Suprapubic skin (tissue), 4 donors: ENCODE results near the gene DSPP. TPM values are rescaled to one million over a fixed set of nuclear protein-coding genes. Genes with fewer than 3 reads are reported as not detected.

Experiments used
- DNase-seq, 2 donors: peaks; one replicate each; pipeline ENCODE4 v3.0.0-alpha.2; 2019; ENCODE audit warnings: low spot score in 2 of 2
- H3K27ac ChIP-seq: fragments of 200-600 bp; sonication (generic); one replicate; pipeline ENCODE4 v1.5.1; 2019
- H3K27me3 ChIP-seq: fragments of 200-600 bp; sonication (generic); one replicate; pipeline ENCODE4 v1.5.1; 2019
- H3K36me3 ChIP-seq: fragments of 200-600 bp; sonication (generic); one replicate; pipeline ENCODE4 v1.5.1; 2019
- H3K4me1 ChIP-seq: fragments of 200-600 bp; sonication (generic); one replicate; pipeline ENCODE4 v1.5.1; 2019
- H3K4me3 ChIP-seq: fragments of 200-600 bp; sonication (generic); one replicate; pipeline ENCODE4 v1.5.1; 2019; ENCODE audit warnings: mild to moderate bottlenecking
- H3K9me3 ChIP-seq: fragments of 200-600 bp; sonication (generic); one replicate; pipeline ENCODE4 v1.5.1; 2019
- EP300 ChIP-seq: sonication (generic); formaldehyde crosslinking; IDR thresholded peaks from one replicate; pipeline ENCODE4 v1.6.1; 2017; ENCODE audit warnings: antibody characterized with exemption
- POLR2A ChIP-seq, 2 donors: fragments of 450-650 bp; IDR thresholded peaks; one replicate each; pipeline ENCODE4 v1.6.1; 2017; ENCODE audit warnings: antibody characterized with exemption in 2 of 2, mild to moderate bottlenecking in 2 of 2, moderate library complexity in 2 of 2
- POLR2AphosphoS5 ChIP-seq, 3 donors: sonication (generic); formaldehyde crosslinking; IDR thresholded peaks; one replicate each; pipeline ENCODE4 v1.6.1; 2017; ENCODE audit warnings: antibody characterized with exemption in 3 of 3
- WGBS: methylation state at CpG from one replicate; pipeline ENCODE4 v1.1.5; 2018; 5-methylcytosine and 5-hydroxymethylcytosine counted together
- total RNA-seq, 4 donors: library from RNA; depleted of rRNA; stranded (reverse); fragments of >200 nt; gene quantifications; one replicate each; pipeline ENCODE4 v1.1.0, GENCODE V29; 2016
- TF ChIP-seq, protein P1 (sequence below), 2 donors: fragments of 200-600 bp in 1 of 2; fragments of 450-650 bp in 1 of 2; sonication (generic) in 1 of 2; IDR thresholded peaks; one replicate each; pipeline ENCODE4 v1.5.1; 2016 to 2019; ENCODE audit warnings: antibody characterized with exemption in 2 of 2, mild to moderate bottlenecking in 1 of 2, moderate library complexity in 1 of 2

DSPP gene
- total RNA-seq, 4 donors from 2014 or later: not detected

DNA sequence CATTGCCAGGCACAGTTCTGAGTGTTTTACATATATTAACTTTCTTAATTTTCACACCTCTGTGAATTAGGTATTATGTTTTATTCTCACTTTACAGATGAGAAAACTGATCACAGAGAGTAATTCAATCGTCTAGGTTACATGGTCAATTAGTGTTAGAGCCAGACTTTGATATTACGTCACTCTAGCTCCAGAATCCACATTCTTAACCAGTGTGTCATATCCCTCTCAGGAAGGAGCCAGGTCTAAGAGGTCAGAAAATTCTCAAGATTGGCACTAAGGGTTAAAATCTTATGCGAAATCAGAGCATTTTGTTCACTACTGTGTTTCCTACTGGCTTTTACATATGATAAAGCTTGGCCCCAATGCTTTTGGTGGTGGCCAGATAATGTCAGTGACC is 49.2 kb downstream of the DSPP start:
- H3K9me3 ChIP-seq: no peaks in the 10 kb centered on the region
- DNase-seq: no peak
- no peak overlapping the region for H3K4me3 ChIP-seq
- TF ChIP-seq POLR2A (IDR thresholded peaks at IDR 0.05) (no peak), EP300 (no peak), POLR2AphosphoS5 (IDR thresholded peaks at IDR 0.05) (no peak)
- TF ChIP-seq, protein P1, sequence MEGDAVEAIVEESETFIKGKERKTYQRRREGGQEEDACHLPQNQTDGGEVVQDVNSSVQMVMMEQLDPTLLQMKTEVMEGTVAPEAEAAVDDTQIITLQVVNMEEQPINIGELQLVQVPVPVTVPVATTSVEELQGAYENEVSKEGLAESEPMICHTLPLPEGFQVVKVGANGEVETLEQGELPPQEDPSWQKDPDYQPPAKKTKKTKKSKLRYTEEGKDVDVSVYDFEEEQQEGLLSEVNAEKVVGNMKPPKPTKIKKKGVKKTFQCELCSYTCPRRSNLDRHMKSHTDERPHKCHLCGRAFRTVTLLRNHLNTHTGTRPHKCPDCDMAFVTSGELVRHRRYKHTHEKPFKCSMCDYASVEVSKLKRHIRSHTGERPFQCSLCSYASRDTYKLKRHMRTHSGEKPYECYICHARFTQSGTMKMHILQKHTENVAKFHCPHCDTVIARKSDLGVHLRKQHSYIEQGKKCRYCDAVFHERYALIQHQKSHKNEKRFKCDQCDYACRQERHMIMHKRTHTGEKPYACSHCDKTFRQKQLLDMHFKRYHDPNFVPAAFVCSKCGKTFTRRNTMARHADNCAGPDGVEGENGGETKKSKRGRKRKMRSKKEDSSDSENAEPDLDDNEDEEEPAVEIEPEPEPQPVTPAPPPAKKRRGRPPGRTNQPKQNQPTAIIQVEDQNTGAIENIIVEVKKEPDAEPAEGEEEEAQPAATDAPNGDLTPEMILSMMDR (IDR thresholded peaks at IDR 0.05): no peak
- no peaks in the 10 kb centered on the region for H3K4me1 ChIP-seq
- 68% methylated on average over 3 of the region's 3 CpGs for WGBS
- no peak overlapping the region for H3K27ac ChIP-seq
- H3K27me3 ChIP-seq: no peaks in the 10 kb centered on the region
- H3K36me3 ChIP-seq: no peaks in the 10 kb centered on the region

DNA sequence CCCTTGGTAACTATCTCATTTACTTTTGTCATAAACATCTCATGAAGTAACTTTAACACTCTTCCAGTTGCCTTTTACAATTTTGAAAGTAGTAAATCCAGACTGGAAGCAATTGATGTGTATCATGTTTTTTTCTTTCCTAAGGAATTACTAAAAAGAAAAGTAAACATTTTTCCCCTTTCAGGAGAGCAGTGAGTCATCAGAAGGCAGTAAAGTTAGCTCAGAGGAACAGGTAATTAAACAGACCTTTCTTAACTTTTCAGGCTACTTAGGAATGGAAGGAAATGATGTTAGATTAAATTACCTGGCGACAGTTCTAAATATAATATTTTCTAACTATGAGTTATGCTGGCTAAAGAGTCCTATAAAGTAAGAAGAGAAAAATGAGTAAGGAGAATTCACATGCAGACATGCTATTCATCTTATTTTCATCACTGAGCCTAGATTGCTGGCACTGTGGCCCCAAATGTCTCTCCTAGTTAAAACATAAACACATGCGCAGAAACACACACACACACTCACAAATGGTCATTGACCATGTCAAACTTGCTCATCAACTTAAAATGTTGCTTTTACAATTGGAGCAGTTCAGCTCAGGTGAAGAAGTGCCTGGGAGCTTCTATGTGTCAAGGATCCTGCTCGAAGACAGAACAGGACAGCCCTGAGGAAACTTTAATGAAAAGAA is 51.1 kb downstream of the DSPP start:
- Histone ChIP-seq H3K4me1 (no peaks in the 10 kb centered on the region), H3K36me3 (no peaks in the 10 kb centered on the region), H3K9me3 (no peaks in the 10 kb centered on the region), H3K27ac (no peak overlapping the region), H3K27me3 (no peaks in the 10 kb centered on the region), H3K4me3 (no peak overlapping the region)
- DNase-seq: no peak
- 58% methylated on average over 3 of the region's 3 CpGs for WGBS
- no peak for TF ChIP-seq EP300
- TF ChIP-seq, protein P1 (IDR thresholded peaks at IDR 0.05): no peak
- TF ChIP-seq POLR2AphosphoS5 (IDR thresholded peaks at IDR 0.05): no peak
- TF ChIP-seq POLR2A (IDR thresholded peaks at IDR 0.05): no peak

DNA sequence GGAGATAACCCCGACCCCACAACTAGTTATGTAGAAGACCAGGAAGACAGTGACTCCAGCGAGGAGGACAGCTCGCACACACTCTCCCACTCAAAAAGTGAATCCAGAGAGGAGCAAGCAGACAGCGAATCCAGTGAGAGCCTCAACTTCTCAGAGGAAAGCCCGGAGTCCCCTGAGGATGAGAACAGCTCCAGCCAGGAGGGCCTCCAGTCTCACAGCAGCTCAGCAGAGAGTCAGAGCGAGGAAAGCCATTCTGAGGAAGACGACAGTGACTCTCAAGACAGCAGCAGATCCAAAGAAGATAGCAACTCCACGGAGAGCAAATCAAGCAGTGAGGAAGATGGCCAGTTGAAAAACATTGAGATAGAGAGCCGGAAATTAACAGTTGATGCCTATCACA is 54.5 kb downstream of the DSPP start:
- H3K9me3 ChIP-seq: no peaks in the 10 kb centered on the region
- TF ChIP-seq EP300: no peak
- no peak overlapping the region for H3K4me3 ChIP-seq
- H3K4me1 ChIP-seq: no peaks in the 10 kb centered on the region
- DNase-seq: no peak
- WGBS: 88% methylated on average over 9 of the region's 9 CpGs
- H3K27ac ChIP-seq: no peak overlapping the region
- H3K27me3 ChIP-seq: no peaks in the 10 kb centered on the region
- H3K36me3 ChIP-seq: no peaks in the 10 kb centered on the region

Other genes with a start within 250 kb of the DSPP start
- 10 to 100 TPM; 11.3 to 34.4 (median 21.4) TPM for gene HSD17B11, start 217.3 kb upstream of the DSPP start, total RNA-seq
- gene NUDT9, start 186.0 kb upstream of the DSPP start, total RNA-seq: 10 to 100 TPM; 11.9 to 31.5 (median 15.6) TPM
- gene SPARCL1, start 79.2 kb upstream of the DSPP start, total RNA-seq: 100 to 1,000 TPM in 2 of 4 donors, 10 to 100 TPM in 2; 62.3 to 124 (median 84.0) TPM
- not detected for gene DMP1, start 41.8 kb downstream of the DSPP start, total RNA-seq
- gene IBSP, start 191.0 kb downstream of the DSPP start, total RNA-seq: not detected
- not detected for gene MEPE, start 224.4 kb downstream of the DSPP start, total RNA-seq